HepG2 (cell line): ENCODE results near the gene COG4. TPM values are rescaled to one million over a fixed set of nuclear protein-coding genes. Genes with fewer than 3 reads are reported as not detected.

Experiments
- ATAC-seq: fragments of 200-7000 bp; cut with Tn5 transposase; 3 replicates; pipeline ENCODE4 v1.9.1; 2020; ENCODE audit warnings: mild to moderate bottlenecking, moderate library complexity
- BruUV-seq: library from RNA; stranded (reverse); fragments of 400-500 nt; replicated peaks from 2 replicates; lab custom pipeline; 2021; lab: Mats Ljungman, UMichigan
- CTCF ChIA-PET: fragments of 300-600 bp; formaldehyde crosslinking; extraction: SDS; loops from one replicate; lab custom pipeline; 2021; ENCODE audit warnings: low total read pairs, inconsistent platforms, low intra/inter-chr PET ratio; lab: Yijun Ruan, JAX
- POLR2A ChIA-PET: fragments of 350-600 bp; sonication (Branson Sonifier 250); formaldehyde crosslinking; loops from one replicate; lab custom pipeline; 2020; ENCODE audit warnings: antibody characterized with exemption, inconsistent platforms; lab: Yijun Ruan, JAX
- DNase-seq: peaks from one replicate; pipeline ENCODE4 v3.0.0-alpha.2; 2015; ENCODE audit warnings: low spot score
- FAIRE-seq: peaks from 3 replicates; lab custom pipeline; 2011; peaks lifted over from hg19 to GRCh38; lab: Jason Lieb, UNC
- H2AFZ ChIP-seq: one replicate; pipeline ENCODE4 v1.6.1; 2011; ENCODE audit warnings: low read length, inconsistent platforms
- H3K27ac ChIP-seq: fragments of 300-600 bp; 3 replicates; pipeline ENCODE4 v1.8.0; 2011; ENCODE audit warnings: mixed run types, mild to moderate bottlenecking, mixed read lengths, low read length, inconsistent platforms; ENCODE audit not compliant: insufficient read depth; ENCODE audit errors: extremely low read length
- H3K27me3 ChIP-seq, 2 experiments: fragments of 200-600 bp in 1 of 2; 2 replicates in 1 of 2; 3 replicates in 1 of 2; pipeline versions ENCODE4 v1.6.0 to v1.8.0; 2011; ENCODE audit warnings: low read length in 2 of 2, mild to moderate bottlenecking in 2 of 2, moderate library complexity in 2 of 2, inconsistent platforms in 1 of 2; ENCODE audit not compliant: insufficient read depth in 2 of 2, control insufficient read depth in 1 of 2
- H3K36me3 ChIP-seq, 2 experiments: fragments of 200-600 bp in 1 of 2; replicated peaks in 1 of 2; 2 replicates in 1 of 2; 3 replicates in 1 of 2; pipeline versions ENCODE4 v1.5.1 to v1.8.0; 2011; ENCODE audit warnings: low read length in 2 of 2, inconsistent platforms in 1 of 2; ENCODE audit not compliant: insufficient read depth in 2 of 2, control insufficient read depth in 1 of 2
- H3K4me1 ChIP-seq: 2 replicates; pipeline ENCODE4 v1.5.1; 2012; ENCODE audit warnings: low read length, inconsistent platforms; ENCODE audit not compliant: insufficient read depth
- H3K4me2 ChIP-seq: 2 replicates; pipeline ENCODE4 v1.6.0; 2011; ENCODE audit warnings: low read depth, low read length, inconsistent platforms
- H3K4me3 ChIP-seq, 3 experiments: fragments of 200-600 bp in 1 of 3; sonication (generic), shearing (Covaris generic) in 1 of 3; replicated peaks in 1 of 3; 2 replicates each; pipeline ENCODE4 v1.5.1; 2011 to 2016; ENCODE audit warnings: low read length in 3 of 3, inconsistent platforms in 2 of 3, low read depth in 2 of 3, mild to moderate bottlenecking in 2 of 3, control low read depth in 1 of 3, mixed read lengths in 1 of 3; ENCODE audit not compliant: insufficient read depth in 1 of 3
- H3K79me2 ChIP-seq: one replicate; pipeline ENCODE4 v1.6.1; 2011; ENCODE audit warnings: low read length, inconsistent platforms; ENCODE audit not compliant: insufficient read depth
- H3K9ac ChIP-seq: 2 replicates; pipeline ENCODE4 v1.6.0; 2011; ENCODE audit warnings: mild to moderate bottlenecking, low read depth, low read length, inconsistent platforms; ENCODE audit not compliant: insufficient read depth
- H3K9me3 ChIP-seq: 2 replicates; pipeline ENCODE4 v1.5.1; 2012; ENCODE audit warnings: mild to moderate bottlenecking, low read length
- H4K20me1 ChIP-seq: 2 replicates; pipeline ENCODE4 v1.6.0; 2011; ENCODE audit warnings: inconsistent platforms, mild to moderate bottlenecking, low read length, moderate library complexity; ENCODE audit not compliant: insufficient read depth
- AKAP8 ChIP-seq: sonication (generic); formaldehyde crosslinking; IDR thresholded peaks from 2 replicates; pipeline ENCODE4 v1.5.1; 2020; ENCODE audit warnings: mild to moderate bottlenecking, missing genetic modification reagents
- HOXD1 ChIP-seq: sonication (generic); formaldehyde crosslinking; IDR thresholded peaks from 2 replicates; pipeline ENCODE4 v1.5.0; 2020; ENCODE audit warnings: missing genetic modification reagents
- MXD4 ChIP-seq: IDR thresholded peaks from 2 replicates; pipeline ENCODE4 v1.6.1; 2016; ENCODE audit warnings: mild to moderate bottlenecking, missing biosample characterization, missing genetic modification reagents
- PHF5A ChIP-seq: IDR thresholded peaks from one replicate; pipeline ENCODE4 v1.6.1; 2018; ENCODE audit warnings: low read depth, missing genetic modification reagents; ENCODE audit not compliant: unreplicated experiment
- POLR2A ChIP-seq, 2 experiments: IDR thresholded peaks; 2 replicates each; pipeline ENCODE4 v1.6.1; 2011; ENCODE audit warnings: low read depth in 2 of 2, low read length in 2 of 2, mild to moderate bottlenecking in 1 of 2, moderate library complexity in 1 of 2; ENCODE audit not compliant: insufficient read depth in 1 of 2
- POLR2G ChIP-seq: fragments of 200-400 bp; formaldehyde crosslinking; IDR thresholded peaks from 2 replicates; pipeline ENCODE4 v1.6.1; 2018; ENCODE audit warnings: mild to moderate bottlenecking, low read depth, low read length, moderate library complexity
- RFXAP ChIP-seq: sonication (generic); formaldehyde crosslinking; IDR thresholded peaks from 2 replicates; pipeline ENCODE4 v1.4.0; 2020; ENCODE audit warnings: missing genetic modification reagents, borderline replicate concordance
- SALL2 ChIP-seq: sonication (generic); formaldehyde crosslinking; IDR thresholded peaks from 2 replicates; pipeline ENCODE4 v1.8.1; 2023; ENCODE audit warnings: mild to moderate bottlenecking, missing genetic modification reagents, inconsistent platforms
- SIN3B ChIP-seq: fragments of 150-350 bp; IDR thresholded peaks from 2 replicates; pipeline ENCODE4 v1.6.1; 2014; ENCODE audit warnings: low read length
- SMARCC2 ChIP-seq: fragments of 450-650 bp; IDR thresholded peaks from 2 replicates; pipeline ENCODE4 v1.6.1; 2017; ENCODE audit warnings: antibody characterized with exemption, mild to moderate bottlenecking
- SMC3 ChIP-seq: IDR thresholded peaks from 2 replicates; pipeline ENCODE4 v1.6.1; 2011; ENCODE audit warnings: low read length, improper control_type of control experiment
- TEAD2 ChIP-seq: sonication (generic); formaldehyde crosslinking; IDR thresholded peaks from 2 replicates; pipeline ENCODE4 v1.9.0; 2021; ENCODE audit warnings: missing genetic modification reagents
- YY1 ChIP-seq: IDR thresholded peaks from 2 replicates; pipeline ENCODE4 v1.6.1; 2011; ENCODE audit warnings: low read length, low read depth, moderate library complexity, mild to moderate bottlenecking; ENCODE audit not compliant: insufficient read depth, insufficient replicate concordance
- ZFYVE20 ChIP-seq: sonication (generic); formaldehyde crosslinking; IDR thresholded peaks from 2 replicates; pipeline ENCODE4 v1.8.0; 2023; ENCODE audit warnings: low read depth, mild to moderate bottlenecking, moderate library complexity, missing genetic modification reagents, borderline replicate concordance
- ZNF331 ChIP-seq: sonication (generic); formaldehyde crosslinking; IDR thresholded peaks from 2 replicates; pipeline ENCODE4 v1.4.0; 2020; ENCODE audit warnings: missing genetic modification reagents
- ZNF772 ChIP-seq: sonication (generic); formaldehyde crosslinking; IDR thresholded peaks from 2 replicates; pipeline ENCODE4 v1.5.0; 2020; ENCODE audit warnings: mild to moderate bottlenecking, missing genetic modification reagents
- ZNF790 ChIP-seq: sonication (generic); formaldehyde crosslinking; IDR thresholded peaks from 2 replicates; pipeline ENCODE4 v1.8.0; 2022; ENCODE audit warnings: missing genetic modification reagents, mild to moderate bottlenecking, borderline replicate concordance
- ZNF879 ChIP-seq: sonication (generic); formaldehyde crosslinking; IDR thresholded peaks from 2 replicates; pipeline ENCODE4 v1.8.1; 2023; ENCODE audit warnings: missing genetic modification reagents
- ZNF883 ChIP-seq: sonication (generic); formaldehyde crosslinking; IDR thresholded peaks from 2 replicates; pipeline ENCODE4 v1.5.1; 2020; ENCODE audit warnings: mild to moderate bottlenecking, missing genetic modification reagents; ENCODE audit errors: not compliant biosample characterization
- WGBS: methylation state at CpG from one replicate; pipeline ENCODE4 v1.1.6; 2017; ENCODE audit warnings: low lambda C conversion rate; 5-methylcytosine and 5-hydroxymethylcytosine counted together
- in situ Hi-C: cut with HindIII; loops from 2 replicates; pipeline ENCODE4 v1.10.0; 2017; ENCODE audit warnings: low pct_unique_long_range_greater_than_20kb; ENCODE audit not compliant: extremely low pct_ligation_motif_present
- intact Hi-C: fragments of 100-400 bp; cut with micrococcal nuclease; formaldehyde crosslinking; loops from one replicate; pipeline ENCODE4 v1.10.0; 2022; ENCODE audit not compliant: unreplicated experiment
- polyA plus RNA-seq, 8 experiments: library from polyadenylated mRNA; depleted of rRNA in 3 of 8; stranded (reverse) in 7 of 8; unstranded in 1 of 8; fragments of >200 nt; fragmentation: Illumina TruSeq in 4 of 8; extraction: Trizol in 4 of 8; gene quantifications; 2 replicates each; pipeline versions ENCODE4 v1.2.1 to v1.2.3, GENCODE V29; 2011 to 2016; ENCODE audit warnings: low read depth in 4 of 8, missing spikeins in 1 of 8, mixed read lengths in 1 of 8; ENCODE audit not compliant: insufficient read depth in 1 of 8
- total RNA-seq, 5 experiments: library from RNA; depleted of rRNA; stranded (reverse); fragments of >200 nt; fragmentation: Illumina TruSeq; extraction: Trizol; gene quantifications; 2 replicates each; pipeline ENCODE4 v1.2.3, GENCODE V29; 2016; ENCODE audit warnings: low read depth in 1 of 5
- TF ChIP-seq, protein P1 (sequence below): sonication (generic); formaldehyde crosslinking; IDR thresholded peaks from 2 replicates; pipeline ENCODE4 v1.8.0; 2022; ENCODE audit warnings: mild to moderate bottlenecking, missing genetic modification reagents, moderate library complexity
- TF ChIP-seq, protein P2 (sequence below): sonication (generic); formaldehyde crosslinking; IDR thresholded peaks from 2 replicates; pipeline ENCODE4 v1.4.0; 2020; ENCODE audit warnings: missing genetic modification reagents

The COG4 gene
- total and polyA plus RNA-seq, 2 of the 13 experiments (the other 11 are each of a cell fraction or from before 2014, with no cell fraction given): 51.1 to 73.8 TPM

DNA sequence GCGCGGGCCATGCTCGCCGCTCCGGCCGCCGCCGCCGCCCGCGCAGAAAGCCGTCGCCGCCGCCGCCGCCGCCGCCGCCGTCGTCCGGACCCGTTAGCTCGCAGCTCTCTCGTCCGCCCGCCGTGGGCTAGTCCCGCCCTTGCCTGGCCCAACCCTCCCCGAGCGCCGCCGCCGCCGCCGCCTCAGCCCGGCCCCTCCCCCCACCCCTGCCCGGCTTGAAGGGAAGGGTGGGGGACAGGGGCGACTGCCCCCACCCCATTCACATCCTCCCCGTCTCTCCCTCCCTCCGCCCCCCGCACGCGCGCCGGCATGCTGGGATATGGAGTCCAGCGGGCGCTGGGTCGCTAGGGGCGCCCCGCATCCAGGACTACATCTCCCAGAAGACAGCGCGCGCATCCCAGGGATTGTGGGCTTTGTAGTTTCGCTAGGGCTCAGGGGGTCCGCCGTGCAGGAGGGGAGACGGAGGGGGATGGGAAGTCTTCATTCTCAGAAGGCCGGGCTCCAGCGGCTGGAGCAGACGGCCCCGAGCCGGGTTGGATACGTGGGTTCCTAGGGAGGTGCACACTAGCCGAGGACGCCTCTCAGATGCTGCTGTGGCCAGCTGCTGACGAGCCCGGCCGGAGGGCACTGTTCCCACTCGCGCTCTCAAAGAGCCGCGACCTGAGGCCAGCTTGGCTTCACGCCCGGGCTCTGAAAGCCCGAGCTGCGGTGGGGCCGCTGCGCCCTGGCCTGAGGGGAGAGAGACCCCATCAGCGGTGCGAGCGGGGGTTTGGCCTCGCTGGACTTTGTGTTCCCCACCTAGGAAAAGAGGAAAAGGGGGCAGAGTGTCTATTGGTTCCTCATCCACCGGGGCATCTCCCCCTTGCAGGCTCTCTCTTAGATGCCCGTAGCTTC is 84.1 kb downstream of the COG4 start, which contains the start of gene ST3GAL2 (continued):
- TF ChIP-seq POLR2A (IDR thresholded peaks at IDR 0.05; ENCODE audit: insufficient read depth in 1 of 2, low read depth in 2 of 2, low read length in 2 of 2) (peak; percentile 56 to 72; a peak in 3 of 4 replicates), SIN3B (no peak), ZNF790 (CRISPR knock-in tag) (peak; percentile 49; the same call in 1 of the 2 replicates), SMC3 (no peak)
- TF ChIP-seq, all 625 proteins: peak for 292

DNA sequence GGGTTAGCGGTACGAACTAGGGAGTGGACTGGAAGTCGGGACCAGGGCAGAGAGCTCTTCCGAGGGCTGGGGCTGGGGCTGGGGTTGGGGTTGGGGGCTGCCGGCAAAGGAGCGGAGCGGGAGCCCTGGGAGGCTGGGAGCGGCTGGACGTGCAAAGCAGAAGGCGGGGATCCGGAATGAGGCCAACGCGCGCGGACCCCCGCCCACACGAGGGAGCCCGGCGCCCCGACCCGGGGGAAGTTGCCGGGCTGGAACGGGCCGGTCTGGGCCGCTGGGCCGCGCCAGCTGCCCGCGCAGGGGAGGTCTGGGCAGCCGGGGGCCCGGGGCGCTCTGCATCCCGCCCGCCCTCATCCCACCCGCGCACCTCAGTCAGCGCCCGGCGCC is 84.8 kb downstream of the COG4 start:
- Histone ChIP-seq H3K36me3 (peaks cover 5 to 9% of the 10 kb centered on the region in 2 experiments), H4K20me1 (no peaks in the 10 kb centered on the region), H3K27me3 (no peaks in the 10 kb centered on the region; a peak in 1 of 5 replicates), H2AFZ (no peak overlapping the region), H3K79me2 (peaks cover 40% of the 10 kb centered on the region), H3K4me2 (peak overlapping the region; percentile 97), H3K9me3 (no peaks in the 10 kb centered on the region), H3K4me1 (peaks cover 70% of the 10 kb centered on the region), H3K4me3 (peak overlapping the region; percentile 82 to 92 (median 89)), H3K9ac (peak overlapping the region; percentile 81), H3K27ac (peak overlapping the region; percentile 36)
- POLR2A ChIA-PET: interaction anchor here (0.8 to 8.3 kb wide), 8 partner anchors 9 to 92 kb away, joined by 3 to 78 read pairs (median 5); partner anchors contain the start of genes DDX19A and FCSK
- CTCF ChIA-PET: no interaction called here
- in situ Hi-C loops: no loop called here
- no TSS peak for BruUV-seq
- DNase-seq (no peak), FAIRE-seq (no peak), ATAC-seq (no peak; the same call in 1 of the 3 replicates)
- intact Hi-C loops: loop anchor here (5.0 kb wide), 1 partner anchor 36 kb away; no protein-coding TSS in a partner anchor
- WGBS: 3% methylated on average over 14 of the region's 39 CpGs
- TF ChIP-seq AKAP8 (CRISPR knock-in tag) (no peak), TEAD2 (CRISPR knock-in tag) (no peak), ZNF331 (CRISPR knock-in tag) (no peak), ZNF790 (CRISPR knock-in tag) (0 out of 2 replicates have a peak, but pooled peaks have one; percentile 5), MXD4 (CRISPR knock-in tag) (0 out of 2 replicates have a peak, but pooled peaks have one; percentile 2), YY1 (no peak), ZFYVE20 (0 out of 2 replicates have a peak, but pooled peaks have one; percentile 32), ZNF772 (CRISPR knock-in tag) (peak; percentile 47; the same call in 1 of the 2 replicates), HOXD1 (CRISPR knock-in tag) (no peak), POLR2G (no peak), SALL2 (CRISPR knock-in tag) (no peak), ZNF883 (CRISPR knock-in tag) (no peak), ZNF879 (CRISPR knock-in tag) (no peak), PHF5A (CRISPR knock-in tag) (no peak), SMARCC2 (no peak), RFXAP (CRISPR knock-in tag) (peak; percentile 17; the same call in 1 of the 2 replicates)
- TF ChIP-seq, protein P1, sequence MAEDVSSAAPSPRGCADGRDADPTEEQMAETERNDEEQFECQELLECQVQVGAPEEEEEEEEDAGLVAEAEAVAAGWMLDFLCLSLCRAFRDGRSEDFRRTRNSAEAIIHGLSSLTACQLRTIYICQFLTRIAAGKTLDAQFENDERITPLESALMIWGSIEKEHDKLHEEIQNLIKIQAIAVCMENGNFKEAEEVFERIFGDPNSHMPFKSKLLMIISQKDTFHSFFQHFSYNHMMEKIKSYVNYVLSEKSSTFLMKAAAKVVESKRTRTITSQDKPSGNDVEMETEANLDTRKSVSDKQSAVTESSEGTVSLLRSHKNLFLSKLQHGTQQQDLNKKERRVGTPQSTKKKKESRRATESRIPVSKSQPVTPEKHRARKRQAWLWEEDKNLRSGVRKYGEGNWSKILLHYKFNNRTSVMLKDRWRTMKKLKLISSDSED (CRISPR knock-in tag): no peak
- TF ChIP-seq, protein P2, sequence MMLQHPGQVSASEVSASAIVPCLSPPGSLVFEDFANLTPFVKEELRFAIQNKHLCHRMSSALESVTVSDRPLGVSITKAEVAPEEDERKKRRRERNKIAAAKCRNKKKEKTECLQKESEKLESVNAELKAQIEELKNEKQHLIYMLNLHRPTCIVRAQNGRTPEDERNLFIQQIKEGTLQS (CRISPR knock-in tag): 0 out of 2 replicates have a peak, but pooled peaks have one; percentile 14
